ENCODE data around the gene RGR.

Gene RGR

GRCh38 chr10:84224411-84225028, 20.3 kb upstream of the RGR start:
- no peak for DNase-seq

- DNase-seq: no peak
These were observed 19.3 kb upstream of the RGR start, which contains the start of gene LRIT2 for GRCh38 chr10:84225427-84226173. TSS of gene LRIT2 (minus strand) at chr10:84225544. CDS start at chr10:84225520, 24 bp downstream.

GRCh38 chr10:84226616-84227015, 18.2 kb upstream of the RGR start:
- DNase-seq: no peak

- DNase-seq: no peak
These were observed 17.0 kb upstream of the RGR start for GRCh38 chr10:84227810-84228209.

GRCh38 chr10:84230359-84230758, 14.5 kb upstream of the RGR start:
- DNase-seq: no peak

- no peak for DNase-seq
These were observed 12.5 kb upstream of the RGR start for GRCh38 chr10:84232376-84232775.

- no peak for DNase-seq
These were observed 10.9 kb upstream of the RGR start for GRCh38 chr10:84233940-84234339.

- no peak for DNase-seq
These were observed 10.4 kb upstream of the RGR start for GRCh38 chr10:84234479-84234878.

GRCh38 chr10:84235096-84235495, 9.8 kb upstream of the RGR start:
- DNase-seq: no peak

GRCh38 chr10:84236807-84237198, 8.1 kb upstream of the RGR start:
- DNase-seq: no peak

GRCh38 chr10:84237199-84238051, 7.4 kb upstream of the RGR start:
- DNase-seq: no peak

GRCh38 chr10:84238909-84239308, 5.9 kb upstream of the RGR start:
- DNase-seq: no peak

- no peak for DNase-seq
These were observed 3.6 kb upstream of the RGR start, which contains the start of gene LRIT1 for GRCh38 chr10:84241185-84241790. TSS of gene LRIT1 (minus strand) at chr10:84241546. CDS start at chr10:84241439, 107 bp downstream.

- no peak for DNase-seq
These were observed 1.1 kb upstream of the RGR start for GRCh38 chr10:84243759-84244158.

- DNase-seq: no peak
These were observed 2.6 kb downstream of the RGR start for GRCh38 chr10:84247496-84247895.

GRCh38 chr10:84248794-84249193, 3.9 kb downstream of the RGR start:
- DNase-seq: no peak

GRCh38 chr10:84254552-84255478, 10.0 kb downstream of the RGR start:
- DNase-seq: no peak

GRCh38 chr10:84256510-84257342, 11.9 kb downstream of the RGR start:
- peak; percentile 29 for DNase-seq

- no peak for DNase-seq
These were observed 12.6 kb downstream of the RGR start for GRCh38 chr10:84257343-84258020.

GRCh38 chr10:84258034-84258695, 13.3 kb downstream of the RGR start:
- no peak for DNase-seq
